Natural killer cell (primary cell): Measurements from ENCODE around the gene GPR55. TPM values are rescaled to one million over a fixed set of nuclear protein-coding genes. Genes with fewer than 3 reads are reported as not detected.

Experiments used
- ATAC-seq, 3 donors: fragments of 150-1000 bp in 2 of 3; fragments of 200-7000 bp in 1 of 3; cut with Tn5 transposase; 1 replicate in 1 of 3; 2 replicates in 2 of 3; pipeline ENCODE4 v1.10.0; 2021; ENCODE audit warnings: mild to moderate bottlenecking in 2 of 3, moderate library complexity in 2 of 3
- DNase-seq, 2 donors: peaks; one replicate each; pipeline versions ENCODE4 v3.0.0 to v3.0.0-alpha.2; 2013 to 2021; ENCODE audit warnings: mixed read lengths in 1 of 2
- H3K27ac ChIP-seq: one replicate; pipeline ENCODE4 v1.5.1; 2013; ENCODE audit warnings: mild to moderate bottlenecking, low read length
- H3K27me3 ChIP-seq: one replicate; pipeline ENCODE4 v1.6.1; 2013; ENCODE audit warnings: low read length; ENCODE audit not compliant: control insufficient read depth, insufficient read depth
- H3K36me3 ChIP-seq: one replicate; pipeline ENCODE4 v1.6.1; 2013; ENCODE audit warnings: low read length; ENCODE audit not compliant: control insufficient read depth, insufficient read depth
- H3K4me1 ChIP-seq: one replicate; pipeline ENCODE4 v1.6.1; 2013; ENCODE audit warnings: low read length; ENCODE audit not compliant: control insufficient read depth, insufficient read depth
- H3K4me3 ChIP-seq: one replicate; pipeline ENCODE4 v1.5.1; 2013; ENCODE audit warnings: low read length
- H3K9me3 ChIP-seq: one replicate; pipeline ENCODE4 v1.6.1; 2013; ENCODE audit warnings: low read length; ENCODE audit not compliant: control insufficient read depth, insufficient read depth
- H3K27ac Mint-ChIP-seq, 2 donors: one replicate each; pipeline ENCODE4 v1.8.0; 2022; ENCODE audit warnings: mild to moderate bottlenecking in 2 of 2, mixed read lengths in 2 of 2, moderate library complexity in 1 of 2
- H3K27me3 Mint-ChIP-seq, 2 donors: one replicate each; pipeline ENCODE4 v1.8.0; 2022; ENCODE audit warnings: low read depth in 2 of 2, mixed read lengths in 2 of 2
- H3K36me3 Mint-ChIP-seq: one replicate; pipeline ENCODE4 v1.8.0; 2022; ENCODE audit warnings: mixed read lengths
- H3K4me1 Mint-ChIP-seq, 2 donors: one replicate each; pipeline ENCODE4 v1.8.0; 2022; ENCODE audit warnings: mixed read lengths in 2 of 2
- H3K4me3 Mint-ChIP-seq: one replicate; pipeline ENCODE4 v1.8.0; 2022; ENCODE audit warnings: mild to moderate bottlenecking, moderate library complexity, mixed read lengths
- H3K9me3 Mint-ChIP-seq, 2 donors: one replicate each; pipeline ENCODE4 v1.8.0; 2022; ENCODE audit warnings: mixed read lengths in 2 of 2
- CTCF ChIP-seq: fragments of 200-600 bp; IDR thresholded peaks from one replicate; pipeline ENCODE4 v1.8.0; 2022; ENCODE audit warnings: antibody characterized with exemption
- WGBS: methylation state at CpG from one replicate; pipeline ENCODE4 v1.1.7; 2013; ENCODE audit warnings: missing lambda C conversion rate; ENCODE audit not compliant: insufficient coverage; 5-methylcytosine and 5-hydroxymethylcytosine counted together
- intact Hi-C: fragments of 100-400 bp; cut with micrococcal nuclease; formaldehyde crosslinking; loops from one replicate; pipeline ENCODE4 v1.14.2; 2022
- total RNA-seq, 4 donors: library from RNA; stranded (reverse); fragments of 120-200 nt in 1 of 4; gene quantifications; one replicate each; pipeline versions ENCODE4 v1.2.3 to v1.2.4, GENCODE V29; 2013 to 2022

Gene GPR55
- total RNA-seq, 3 donors from 2014 or later (not counting 1 experiment from before 2014, with no cell fraction given) = 0.09 to 1.1 (median 0.40) TPM

- DNase-seq = no peak
- no peak for TF ChIP-seq CTCF
- WGBS = 72% methylated on average over 16 of the region's 20 CpGs
- H3K4me3 Mint-ChIP-seq = no peak overlapping the region
- Histone ChIP-seq H3K4me1 (peaks cover 8% of the 10 kb centered on the region), H3K27me3 (peaks cover 5% of the 10 kb centered on the region), H3K36me3 (no peaks in the 10 kb centered on the region), H3K27ac (no peak overlapping the region), H3K9me3 (no peaks in the 10 kb centered on the region), H3K4me3 (no peak overlapping the region)
- ATAC-seq = no peak
- H3K4me1 Mint-ChIP-seq = peaks cover 0 to 8% of the 10 kb centered on the region in 2 donors
- no peak overlapping the region for H3K27ac Mint-ChIP-seq
- no peaks in the 10 kb centered on the region for H3K9me3 Mint-ChIP-seq
- intact Hi-C loops = no loop called here
- no peaks in the 10 kb centered on the region for H3K36me3 Mint-ChIP-seq
- H3K27me3 Mint-ChIP-seq = peaks cover 26 to 31% of the 10 kb centered on the region in 2 donors
Observed at GRCh38 chr2:230949966-230950873, 25.2 kb upstream of the GPR55 start.

- peaks cover 13 to 15% of the 10 kb centered on the region in 2 donors for H3K27me3 Mint-ChIP-seq
- ATAC-seq (no peak), DNase-seq (no peak)
- 43% methylated on average over 10 of the region's 10 CpGs for WGBS
- H3K27ac Mint-ChIP-seq = no peak overlapping the region
- peaks cover 20% of the 10 kb centered on the region for H3K4me1 ChIP-seq
- H3K4me3 Mint-ChIP-seq = no peak overlapping the region
- intact Hi-C loops = no loop called here
- TF ChIP-seq CTCF = no peak
- H3K4me3 ChIP-seq = no peak overlapping the region
- no peaks in the 10 kb centered on the region for H3K36me3 ChIP-seq
- peaks cover 7 to 21% of the 10 kb centered on the region in 2 donors for H3K4me1 Mint-ChIP-seq
- H3K9me3 ChIP-seq = no peaks in the 10 kb centered on the region
- H3K27ac ChIP-seq = no peak overlapping the region
- H3K36me3 Mint-ChIP-seq = no peaks in the 10 kb centered on the region
- no peaks in the 10 kb centered on the region for H3K9me3 Mint-ChIP-seq
- H3K27me3 ChIP-seq = no peaks in the 10 kb centered on the region
Observed at GRCh38 chr2:230947908-230948365, 22.9 kb upstream of the GPR55 start.

GRCh38 chr2:230947235-230947576 is 22.2 kb upstream of the GPR55 start:
- H3K4me1 Mint-ChIP-seq = peaks cover 7 to 27% of the 10 kb centered on the region in 2 donors
- intact Hi-C loops = no loop called here
- DNase-seq (no peak), ATAC-seq (no peak)
- no peaks in the 10 kb centered on the region for H3K9me3 Mint-ChIP-seq
- Histone ChIP-seq H3K36me3 (no peaks in the 10 kb centered on the region), H3K9me3 (no peaks in the 10 kb centered on the region), H3K27ac (no peak overlapping the region), H3K4me3 (no peak overlapping the region), H3K4me1 (peaks cover 20% of the 10 kb centered on the region), H3K27me3 (no peaks in the 10 kb centered on the region)
- no peak overlapping the region for H3K27ac Mint-ChIP-seq
- no peaks in the 10 kb centered on the region for H3K36me3 Mint-ChIP-seq
- H3K4me3 Mint-ChIP-seq = no peak overlapping the region
- 93% methylated on average over 3 of the region's 3 CpGs for WGBS
- H3K27me3 Mint-ChIP-seq = peaks cover 11 to 18% of the 10 kb centered on the region in 2 donors
- no peak for TF ChIP-seq CTCF
